ENCODE measurements around the gene TGFBR3.

DNA sequence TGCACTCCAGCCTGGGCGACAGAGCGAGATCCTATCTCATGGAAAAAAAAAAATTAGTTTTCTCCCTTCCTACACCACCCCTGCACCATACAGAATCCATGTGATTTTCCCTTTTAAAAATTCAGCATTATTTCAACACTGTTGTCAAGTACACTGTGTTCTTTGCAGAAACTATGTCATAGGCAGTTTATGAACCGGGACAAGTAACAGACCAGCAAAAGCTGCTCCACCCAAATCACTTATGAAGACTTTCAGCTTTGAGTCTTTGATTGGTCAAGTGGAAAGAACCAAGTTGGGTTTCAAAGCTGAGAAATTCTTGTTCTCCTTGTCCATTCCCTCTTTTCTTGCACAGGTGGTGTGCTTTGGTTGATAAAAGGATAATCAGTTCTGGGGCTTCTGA, 212.3 kb downstream of the TGFBR3 start:
- TF ChIP-seq, protein P1, sequence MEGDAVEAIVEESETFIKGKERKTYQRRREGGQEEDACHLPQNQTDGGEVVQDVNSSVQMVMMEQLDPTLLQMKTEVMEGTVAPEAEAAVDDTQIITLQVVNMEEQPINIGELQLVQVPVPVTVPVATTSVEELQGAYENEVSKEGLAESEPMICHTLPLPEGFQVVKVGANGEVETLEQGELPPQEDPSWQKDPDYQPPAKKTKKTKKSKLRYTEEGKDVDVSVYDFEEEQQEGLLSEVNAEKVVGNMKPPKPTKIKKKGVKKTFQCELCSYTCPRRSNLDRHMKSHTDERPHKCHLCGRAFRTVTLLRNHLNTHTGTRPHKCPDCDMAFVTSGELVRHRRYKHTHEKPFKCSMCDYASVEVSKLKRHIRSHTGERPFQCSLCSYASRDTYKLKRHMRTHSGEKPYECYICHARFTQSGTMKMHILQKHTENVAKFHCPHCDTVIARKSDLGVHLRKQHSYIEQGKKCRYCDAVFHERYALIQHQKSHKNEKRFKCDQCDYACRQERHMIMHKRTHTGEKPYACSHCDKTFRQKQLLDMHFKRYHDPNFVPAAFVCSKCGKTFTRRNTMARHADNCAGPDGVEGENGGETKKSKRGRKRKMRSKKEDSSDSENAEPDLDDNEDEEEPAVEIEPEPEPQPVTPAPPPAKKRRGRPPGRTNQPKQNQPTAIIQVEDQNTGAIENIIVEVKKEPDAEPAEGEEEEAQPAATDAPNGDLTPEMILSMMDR (IDR thresholded peaks at IDR 0.05; ENCODE audit: insufficient read depth, low read length, poor library complexity, severe bottlenecking), result no peak
- TF ChIP-seq EZH2phosphoT487 (conservative IDR thresholded peaks at IDR 0.05; ENCODE audit: low read length), result no peak
